ENCODE measurements around the gene TMEM215.

- TF ChIP-seq EZH2 (IDR thresholded peaks at IDR 0.05; ENCODE audit: borderline replicate concordance, low read length): no peak
- no peak for TF ChIP-seq CTCF (conservative IDR thresholded peaks at IDR 0.05 in 1 of 2, IDR thresholded peaks at IDR 0.05 in 1 of 2; ENCODE audit: extremely low read depth in 1 of 2, insufficient read depth in 1 of 2, low read depth in 1 of 2, low read length in 2 of 2)
Observed at GRCh38 chr9:32741706-32742105, 41.6 kb upstream of the TMEM215 start.
